NCI-H2227 (cell line): ENCODE results near the gene NET1.

ENCODE experiments used
- DNase-seq: peaks from one replicate; lab custom pipeline; 2025; ENCODE audit not compliant: unreplicated experiment; lab: John Stamatoyannopoulos, UW

Gene NET1

GRCh38 chr10:5442065-5442989, 30.0 kb downstream of the NET1 start:
- DNase-seq, result peak; percentile 28

GRCh38 chr10:5442990-5443370, 30.6 kb downstream of the NET1 start:
- no peak for DNase-seq

- DNase-seq, result no peak
Observed at GRCh38 chr10:5443429-5443828, 31.1 kb downstream of the NET1 start.

- DNase-seq, result no peak
Observed at GRCh38 chr10:5445006-5445405, 32.6 kb downstream of the NET1 start.

GRCh38 chr10:5446390-5446926, 34.1 kb downstream of the NET1 start:
- DNase-seq, result peak; percentile 80

- no peak for DNase-seq
Observed at GRCh38 chr10:5447056-5447455, 34.7 kb downstream of the NET1 start.

GRCh38 chr10:5447611-5448071, 35.3 kb downstream of the NET1 start:
- DNase-seq, result no peak

GRCh38 chr10:5448333-5449001, 36.1 kb downstream of the NET1 start:
- no peak for DNase-seq

GRCh38 chr10:5449227-5449626, 36.9 kb downstream of the NET1 start:
- no peak for DNase-seq

- no peak for DNase-seq
Observed at GRCh38 chr10:5449823-5450222, 37.5 kb downstream of the NET1 start.

GRCh38 chr10:5450605-5451384, 38.4 kb downstream of the NET1 start:
- no peak for DNase-seq

GRCh38 chr10:5453749-5454489, 41.6 kb downstream of the NET1 start:
- DNase-seq, result no peak

- no peak for DNase-seq
Observed at GRCh38 chr10:5456563-5456962, 44.2 kb downstream of the NET1 start.

GRCh38 chr10:5457741-5458140, 45.4 kb downstream of the NET1 start:
- no peak for DNase-seq

- no peak for DNase-seq
Observed at GRCh38 chr10:5458425-5458824, 46.1 kb downstream of the NET1 start.

GRCh38 chr10:5458949-5459747, 46.8 kb downstream of the NET1 start:
- no peak for DNase-seq

GRCh38 chr10:5460468-5461202, 48.3 kb downstream of the NET1 start:
- DNase-seq, result no peak

- DNase-seq, result no peak
Observed at GRCh38 chr10:5461203-5461588, 48.8 kb downstream of the NET1 start.
